Hypothalamus (tissue), 51 donors: Measurements from ENCODE around the gene PLXNB2.
A peak's percentile ranks its signal among the peaks of the same experiment; 100 is the strongest.

Experiments
- DNase-seq, 51 donors: peaks; one replicate each; lab custom pipeline; 2025; lab: John Stamatoyannopoulos, UW

Gene PLXNB2

DNA sequence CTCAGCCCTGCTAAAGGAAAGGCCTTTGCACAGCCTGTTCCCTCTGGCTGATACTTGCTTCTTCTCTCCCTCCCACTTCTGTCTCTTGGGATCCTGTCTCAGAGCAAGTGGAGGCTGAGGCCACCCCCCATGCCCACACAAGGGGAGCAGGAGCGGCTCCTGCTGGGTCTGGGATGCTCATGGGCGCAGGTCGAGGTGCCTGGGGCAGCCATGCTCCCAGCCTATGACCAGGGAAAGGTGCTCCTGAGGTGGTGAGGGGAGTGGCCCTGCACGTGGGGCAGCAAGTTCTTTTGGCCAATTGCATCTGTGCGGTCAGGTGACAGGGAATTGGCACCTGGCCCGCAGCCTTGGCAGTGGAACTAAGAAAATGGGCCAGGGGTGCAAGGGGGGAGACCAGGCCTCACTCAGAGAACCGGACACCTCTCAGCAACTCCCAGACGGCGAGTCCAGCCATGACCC is 38.8 kb downstream of the PLXNB2 start:
- peak in 18 of 51 donors; percentile 9 to 50 (median 25) for DNase-seq

DNA sequence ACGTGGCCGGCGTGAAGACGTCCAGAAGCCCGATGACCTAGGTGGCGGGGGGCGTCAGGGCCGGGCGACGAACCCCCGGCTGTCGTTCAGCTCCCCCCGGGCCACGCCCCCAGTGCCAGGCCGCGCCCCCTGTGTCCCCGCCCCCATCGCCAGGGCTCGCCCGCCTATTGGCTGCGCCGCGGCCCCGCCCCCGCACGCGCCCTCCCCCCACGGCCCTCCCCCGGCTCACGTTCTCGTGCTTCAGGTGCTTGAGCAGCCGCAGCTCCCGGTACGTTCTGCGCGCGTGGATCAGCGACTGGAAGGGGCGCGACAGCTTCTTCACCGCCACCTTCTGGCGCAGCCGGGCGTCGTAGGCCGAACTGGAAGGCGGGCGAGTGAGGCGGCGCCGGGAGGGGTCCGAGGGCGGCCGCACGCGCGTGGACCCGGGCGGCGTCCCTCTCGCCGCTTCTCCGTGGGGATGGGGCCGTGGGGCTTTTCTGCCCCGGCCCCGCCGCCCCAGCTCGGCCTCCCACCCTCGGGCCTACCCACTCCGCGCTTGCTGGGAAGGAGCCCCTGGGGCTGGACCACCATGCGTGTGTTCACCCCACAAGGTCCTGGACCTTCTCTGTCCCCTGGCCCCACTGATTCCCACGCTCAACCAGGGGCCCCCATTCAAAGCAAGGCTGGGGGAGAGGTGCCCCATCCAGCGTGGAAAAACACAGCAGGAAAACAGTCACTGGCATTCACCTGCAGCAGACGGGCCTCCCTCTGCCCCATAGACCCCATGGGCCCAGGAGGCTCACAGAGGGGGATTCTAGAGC is 39.7 kb downstream of the PLXNB2 start:
- peak in 30 of 51 donors; percentile 17 to 63 (median 42) for DNase-seq

DNA sequence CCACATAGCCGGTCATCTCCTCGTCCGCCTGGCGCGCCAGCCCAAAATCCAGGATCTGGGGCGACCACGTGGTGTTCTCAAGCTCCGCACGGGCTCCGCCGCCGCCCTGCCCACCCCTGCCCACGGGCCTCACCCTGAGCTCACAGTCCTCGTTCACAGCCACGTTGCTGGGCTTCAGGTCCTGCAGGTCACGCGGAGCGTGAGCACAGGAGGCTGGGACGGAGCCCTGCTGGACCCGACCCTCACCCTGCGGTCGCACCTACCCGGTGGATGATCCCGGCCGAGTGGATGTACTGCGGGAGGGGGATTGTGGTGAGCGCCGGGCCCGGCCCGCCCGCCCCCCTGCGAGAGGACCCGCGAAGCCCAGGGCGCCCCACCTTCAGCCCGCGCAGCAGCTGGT is 40.5 kb downstream of the PLXNB2 start:
- DNase-seq: no peak

DNA sequence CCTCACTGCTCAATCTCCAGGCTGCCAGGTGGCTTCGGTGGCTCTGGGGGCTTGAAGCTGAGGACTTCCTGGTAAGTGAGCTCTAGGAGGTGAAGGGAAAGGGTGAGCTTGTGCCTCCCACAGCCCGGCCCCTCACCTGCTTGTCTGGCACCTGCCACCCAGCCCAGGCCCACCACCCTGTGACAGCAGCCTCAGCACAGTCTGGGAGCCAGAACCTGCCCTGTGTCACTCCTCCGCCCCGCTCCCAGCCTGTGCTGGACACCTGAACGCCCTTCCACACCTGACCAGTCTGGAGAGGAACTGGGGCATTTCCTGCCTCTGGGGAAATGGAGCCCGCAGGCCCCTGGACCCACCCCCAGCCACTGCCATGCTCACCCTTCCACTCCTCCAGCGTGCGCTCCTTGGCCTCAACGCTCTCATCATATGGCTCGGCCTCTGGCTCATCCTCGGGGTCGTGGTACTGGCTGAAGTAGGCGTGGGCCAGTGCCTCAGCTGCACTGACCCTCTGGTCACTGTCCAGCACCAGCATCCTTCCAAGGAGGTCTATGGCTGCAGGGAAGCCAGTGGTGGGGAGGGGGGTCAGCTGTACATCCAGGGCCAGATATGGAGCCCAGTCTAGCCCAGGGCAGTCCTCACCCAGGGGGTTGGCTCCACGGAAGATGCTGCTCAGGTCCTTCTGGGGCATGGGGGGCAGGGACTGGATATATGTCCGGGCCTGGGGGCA is 42.3 kb downstream of the PLXNB2 start:
- no peak for DNase-seq

DNA sequence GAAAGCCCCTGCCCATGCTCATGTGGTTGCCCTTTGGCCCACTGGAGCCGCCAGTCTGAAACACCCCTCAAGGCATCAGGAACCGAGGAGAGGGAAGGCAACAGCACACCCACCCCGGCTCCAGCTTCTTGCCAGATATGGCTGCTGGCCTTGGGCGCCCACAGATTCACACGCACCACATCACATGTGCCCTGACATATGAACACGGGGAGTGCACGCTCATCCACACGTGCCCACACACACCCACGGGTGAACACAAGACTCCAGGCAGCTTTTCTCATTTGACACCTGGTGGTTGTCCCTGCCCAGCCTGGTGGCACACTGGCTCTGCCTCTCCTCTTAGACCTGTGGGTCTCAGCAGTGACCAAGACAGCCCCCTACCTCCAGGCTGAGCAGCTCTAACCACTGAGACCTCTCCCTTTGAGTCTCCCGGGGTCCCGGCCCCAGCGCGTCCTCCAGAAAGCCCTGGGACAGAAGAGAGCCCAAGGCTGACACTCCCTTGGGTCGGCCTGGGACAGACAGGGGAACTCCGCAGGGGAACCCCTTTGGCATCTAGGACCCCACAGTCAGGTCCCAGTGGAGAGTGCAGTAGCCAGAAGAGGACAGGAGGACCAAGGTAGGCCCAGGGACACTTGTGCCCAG is 43.2 kb downstream of the PLXNB2 start:
- DNase-seq: peak in 2 of 51 donors; percentile 4 to 52

DNA sequence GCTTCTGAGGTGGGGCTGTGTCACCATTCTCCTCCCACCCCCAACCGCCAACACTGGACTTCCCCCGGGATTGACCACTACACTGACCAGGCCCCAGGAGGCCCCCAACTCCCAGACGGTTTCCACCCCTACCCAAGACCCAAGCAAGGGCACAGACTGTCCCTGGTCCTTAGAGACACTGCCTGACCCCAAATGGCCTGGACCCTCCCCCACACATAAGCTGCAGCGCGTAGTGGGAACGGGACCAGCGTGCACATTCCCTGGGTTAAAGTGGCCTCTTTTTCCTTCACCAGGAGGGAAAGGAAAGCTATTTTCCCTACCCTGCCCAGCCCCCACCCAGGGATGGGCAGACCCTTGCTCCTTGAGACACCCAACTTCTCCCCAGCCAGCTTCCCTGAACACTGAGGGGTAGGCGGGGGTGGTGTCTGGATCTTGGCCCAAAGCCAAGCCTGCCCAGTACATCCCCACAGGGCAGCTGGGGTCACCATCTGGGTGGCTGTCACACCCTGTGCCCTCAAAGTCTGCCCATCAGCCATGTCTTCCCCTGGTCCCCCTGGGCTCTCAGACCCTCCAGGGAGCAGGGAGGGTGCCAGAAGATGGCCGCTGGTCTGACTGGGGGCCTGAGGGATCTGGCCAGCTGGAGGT is 44.4 kb downstream of the PLXNB2 start:
- DNase-seq: no peak

DNA sequence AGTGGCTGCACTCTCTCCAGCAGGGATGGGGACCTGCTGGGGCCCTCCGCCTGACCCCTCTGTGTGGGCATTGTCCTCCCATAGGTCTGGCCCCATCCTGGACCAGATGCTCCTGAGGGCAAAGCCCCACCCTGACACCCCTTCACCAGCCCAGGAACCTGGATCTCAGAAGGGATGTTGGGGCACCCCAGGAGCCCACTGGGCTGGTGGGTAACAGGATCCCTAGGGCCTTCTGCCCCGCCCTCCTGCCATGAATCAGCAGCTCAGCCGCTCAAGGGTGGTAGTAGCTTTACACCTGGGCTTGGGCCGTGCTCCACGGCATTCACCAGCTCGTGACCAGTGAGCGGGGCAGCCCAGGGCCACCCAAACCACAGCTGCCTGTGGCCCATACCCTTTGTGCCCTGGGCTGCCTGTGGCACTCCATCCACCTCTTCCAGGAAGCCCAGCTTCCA is 45.0 kb downstream of the PLXNB2 start:
- no peak for DNase-seq

DNA sequence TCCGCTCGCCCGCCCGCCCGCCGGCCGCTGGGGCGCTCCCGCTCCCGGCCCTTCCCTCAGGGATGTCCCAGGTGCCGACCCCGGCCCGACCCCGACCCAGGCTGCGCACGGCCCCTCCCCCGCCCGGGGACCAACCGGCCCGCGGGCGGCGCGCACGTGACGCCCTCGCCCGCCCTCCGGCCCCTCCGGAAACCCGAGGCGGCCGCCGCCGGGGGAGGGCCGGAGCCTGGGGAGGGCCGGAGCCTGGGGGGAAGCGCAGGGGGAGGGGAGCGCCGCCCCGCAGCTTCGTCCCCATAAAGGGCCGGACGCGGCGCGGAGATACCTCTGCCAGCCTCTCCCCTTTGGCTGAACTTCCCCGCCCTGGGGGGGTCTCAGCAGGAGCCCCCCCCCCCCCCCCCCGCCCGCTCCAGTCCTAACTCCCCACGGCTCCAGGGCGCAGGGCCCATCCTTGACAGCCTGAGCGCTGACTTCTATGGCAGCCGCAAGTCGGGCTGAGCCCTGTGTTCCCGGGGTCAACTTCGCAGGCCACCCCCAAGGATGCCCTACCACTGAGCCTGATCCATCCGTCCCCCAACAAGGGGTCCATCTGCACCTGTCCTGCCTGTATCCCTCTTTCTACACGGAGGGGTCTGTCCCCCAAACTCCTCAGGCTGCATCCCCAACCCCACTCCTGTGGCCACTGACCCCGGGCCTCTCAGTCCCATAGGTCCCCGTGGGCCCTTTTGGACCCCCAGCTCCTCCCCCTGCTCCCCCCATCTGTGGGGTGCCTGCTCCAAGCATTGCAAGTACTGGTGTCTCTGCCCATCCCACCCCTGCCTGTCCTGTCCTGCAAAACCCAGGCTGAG is 45.6 kb downstream of the PLXNB2 start, which contains the start of gene MAPK12:
MAPK12 (minus strand) TSS at position 69 of the 845 bp plus-strand sequence. CDS start 174 bp downstream, outside the sequence.
- DNase-seq: peak in 7 of 51 donors; percentile 20 to 54 (median 36)

DNA sequence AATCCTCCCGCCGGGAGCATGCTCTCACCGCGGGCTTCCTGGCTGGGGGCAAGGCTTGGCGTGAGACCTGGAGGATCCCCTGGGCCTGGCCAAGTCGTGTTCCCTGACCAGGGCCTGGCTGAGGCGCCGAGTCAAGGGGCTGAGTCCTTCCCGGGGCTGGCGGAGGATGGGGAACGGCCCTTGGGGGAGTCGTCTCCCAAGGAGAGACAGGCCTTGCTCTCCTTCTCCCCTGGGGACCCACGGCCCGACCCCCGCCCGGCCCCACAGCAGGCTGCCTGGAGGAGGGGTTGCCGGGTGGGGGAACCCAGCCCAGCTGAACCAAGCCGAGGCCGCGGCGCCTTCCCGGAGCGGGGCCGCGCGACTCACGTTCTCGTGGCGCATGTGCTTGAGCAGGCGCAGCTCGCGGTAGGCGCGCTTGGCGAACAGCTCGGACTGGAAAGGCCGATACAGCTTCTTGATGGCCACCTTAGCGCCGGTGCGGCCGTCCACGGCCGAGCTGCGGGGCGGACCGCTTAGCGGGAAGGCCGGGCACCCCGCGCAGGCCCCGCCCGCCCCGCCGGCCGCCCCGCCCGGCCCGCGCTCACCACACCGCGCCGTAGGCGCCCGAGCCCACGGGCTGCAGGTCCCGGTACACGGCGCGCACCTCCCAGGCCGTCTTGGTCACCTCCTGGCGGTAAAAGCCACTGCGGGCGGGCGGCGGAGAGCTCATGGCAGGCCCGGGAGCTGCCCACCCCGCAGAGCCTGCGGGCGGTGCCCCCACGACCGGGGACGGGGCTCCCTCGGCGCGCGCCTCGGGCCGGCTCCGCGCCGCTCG is 46.4 kb downstream of the PLXNB2 start:
- DNase-seq: peak in 23 of 51 donors; percentile 21 to 60 (median 45)

DNA sequence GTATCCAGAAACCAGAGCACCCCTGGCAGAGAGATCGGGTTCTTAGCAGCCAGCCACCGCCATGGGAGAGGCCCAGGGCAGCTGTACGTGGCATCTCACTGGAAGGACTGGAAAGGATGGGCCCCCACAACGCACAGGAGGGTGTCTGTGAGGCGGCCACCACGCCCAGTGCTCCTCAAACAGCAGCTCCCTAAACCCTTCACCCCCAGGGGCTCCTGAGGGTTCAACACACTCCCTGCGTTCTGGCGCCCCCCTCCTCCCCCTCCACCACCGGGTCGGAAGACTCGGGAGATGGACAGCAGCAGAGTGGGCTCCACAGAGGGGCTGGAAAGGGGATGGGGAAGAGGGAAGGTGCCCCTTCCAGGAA is 47.0 kb downstream of the PLXNB2 start:
- DNase-seq: peak in 2 of 51 donors; percentile 45 to 46

DNA sequence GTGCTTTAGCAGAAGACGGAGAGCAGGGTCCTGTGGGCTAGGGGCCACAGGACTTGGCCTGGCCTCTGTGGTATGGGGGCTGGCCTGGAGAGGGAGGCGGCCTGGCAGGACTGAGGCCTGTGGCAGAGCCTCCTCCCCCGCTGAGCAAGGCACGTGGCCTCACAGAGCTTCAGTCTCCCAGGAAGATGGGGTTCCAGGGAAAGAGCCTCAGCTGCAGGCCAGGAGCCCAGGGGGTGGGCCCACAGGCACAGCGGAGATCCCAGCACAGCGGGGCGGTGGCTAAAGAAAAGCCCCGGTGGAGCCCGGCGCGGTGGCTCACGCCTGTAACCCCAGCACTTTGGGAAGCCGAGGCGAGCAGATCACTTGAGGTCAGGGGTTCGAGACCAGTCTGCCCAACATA is 48.1 kb downstream of the PLXNB2 start:
- DNase-seq: peak in 1 of 51 donors; percentile 30

DNA sequence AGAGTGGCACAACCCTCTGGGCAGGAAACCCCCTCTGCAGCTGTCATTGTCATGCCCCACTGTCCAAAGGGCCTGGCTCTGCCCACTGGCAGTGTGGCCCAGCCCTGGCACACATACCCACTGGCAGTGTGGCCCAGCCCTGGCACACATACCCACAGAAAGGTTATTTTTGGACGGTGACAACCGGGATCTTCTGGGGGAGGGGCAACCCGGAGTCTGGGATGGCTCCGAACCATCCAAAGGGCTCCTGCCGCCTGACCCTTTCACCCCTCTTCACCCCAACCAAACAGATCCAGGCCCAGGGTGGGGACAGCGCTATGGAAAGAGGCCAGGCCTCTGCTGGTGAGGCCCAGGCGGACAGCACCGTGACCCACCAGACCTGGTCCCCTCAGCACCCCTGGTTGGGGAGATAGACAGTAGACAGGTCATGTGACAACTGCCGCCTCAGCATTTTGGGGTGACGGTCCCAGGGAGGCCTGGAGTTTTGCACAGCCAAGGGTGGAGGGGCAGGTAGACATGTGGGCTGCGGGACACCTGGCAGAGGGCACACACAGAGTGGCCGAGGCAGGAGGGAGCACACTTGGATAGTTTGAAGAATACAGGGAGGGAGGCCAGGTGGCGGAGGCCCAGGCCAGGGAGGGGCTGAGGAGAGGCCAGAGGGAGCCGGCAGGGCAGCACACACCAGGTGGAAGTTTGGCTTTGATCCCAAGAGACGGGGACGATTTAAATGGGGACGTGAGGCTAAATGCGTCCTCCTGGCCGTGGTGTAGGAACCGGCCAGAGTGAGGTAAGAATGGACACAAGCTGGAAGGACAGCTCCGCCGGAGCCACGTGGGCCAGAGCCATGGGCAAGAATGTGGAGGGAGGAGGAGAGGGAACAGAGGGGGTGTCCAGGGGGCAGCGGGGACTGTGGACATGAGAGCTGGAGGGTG is 48.8 kb downstream of the PLXNB2 start:
- DNase-seq: peak in 2 of 51 donors; percentile 16 to 17

DNA sequence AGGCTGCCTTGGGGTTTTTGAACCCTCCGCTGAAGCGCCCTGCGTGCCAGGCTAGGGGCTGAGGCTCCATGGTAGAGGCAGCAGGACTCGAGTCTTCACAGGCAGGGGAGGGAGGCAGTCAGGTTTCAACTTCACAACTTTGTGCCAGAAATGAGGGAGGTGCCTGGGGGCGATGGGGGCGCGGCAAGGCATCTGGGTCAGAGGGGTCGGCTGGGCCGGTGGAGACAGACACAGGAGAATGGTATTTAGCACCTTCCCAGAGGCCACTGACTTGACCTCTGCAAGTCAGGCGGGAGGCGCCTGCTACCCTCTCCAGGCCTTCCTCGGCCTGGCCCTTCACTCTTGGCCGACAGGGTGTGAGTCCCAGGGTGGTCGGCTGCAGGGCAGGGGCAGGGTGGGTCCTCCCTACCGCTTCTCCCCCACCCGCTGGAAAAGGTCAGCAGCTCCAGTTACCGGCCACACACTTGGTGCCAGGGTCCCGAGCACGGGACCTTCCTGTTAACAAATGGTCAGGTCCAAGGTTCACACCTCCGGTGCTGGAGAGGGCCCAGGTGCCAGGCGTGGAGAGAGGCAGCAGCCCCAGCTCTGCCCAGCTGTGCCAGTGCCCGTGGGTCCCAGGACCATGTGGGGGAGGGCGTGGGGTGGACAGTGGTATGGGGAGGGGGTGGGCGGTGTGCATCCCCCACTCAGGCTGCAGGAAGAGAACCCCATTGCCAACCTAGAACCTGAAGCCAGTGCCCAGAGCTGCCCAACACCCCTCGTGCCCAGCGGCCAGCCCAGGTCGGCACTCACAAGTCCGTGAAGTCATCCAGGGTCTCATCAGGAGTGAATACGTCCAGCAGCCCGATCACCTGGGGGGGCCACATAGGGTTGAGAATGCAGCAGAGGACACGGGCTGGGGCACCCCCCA is 49.7 kb downstream of the PLXNB2 start:
- no peak for DNase-seq

DNA sequence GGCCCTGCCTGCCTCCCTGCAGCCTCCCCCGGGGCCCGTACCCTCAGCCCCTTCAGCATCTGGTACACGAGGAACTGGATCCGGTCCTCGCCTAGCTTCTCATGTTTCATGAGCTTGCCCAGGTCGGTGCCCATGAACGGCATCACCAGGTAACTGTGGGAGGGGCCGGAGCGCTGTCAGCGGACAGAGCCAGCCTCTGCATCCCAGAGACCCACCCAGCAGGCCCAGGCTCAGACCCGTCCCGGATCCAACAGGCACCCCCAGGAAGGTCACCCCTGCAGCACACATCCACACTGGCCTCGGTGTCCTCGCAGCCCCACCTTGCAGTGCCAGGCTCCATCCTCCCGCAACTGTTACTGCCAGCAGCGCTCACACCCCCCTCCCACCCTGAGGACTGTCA is 50.4 kb downstream of the PLXNB2 start:
- DNase-seq: no peak

DNA sequence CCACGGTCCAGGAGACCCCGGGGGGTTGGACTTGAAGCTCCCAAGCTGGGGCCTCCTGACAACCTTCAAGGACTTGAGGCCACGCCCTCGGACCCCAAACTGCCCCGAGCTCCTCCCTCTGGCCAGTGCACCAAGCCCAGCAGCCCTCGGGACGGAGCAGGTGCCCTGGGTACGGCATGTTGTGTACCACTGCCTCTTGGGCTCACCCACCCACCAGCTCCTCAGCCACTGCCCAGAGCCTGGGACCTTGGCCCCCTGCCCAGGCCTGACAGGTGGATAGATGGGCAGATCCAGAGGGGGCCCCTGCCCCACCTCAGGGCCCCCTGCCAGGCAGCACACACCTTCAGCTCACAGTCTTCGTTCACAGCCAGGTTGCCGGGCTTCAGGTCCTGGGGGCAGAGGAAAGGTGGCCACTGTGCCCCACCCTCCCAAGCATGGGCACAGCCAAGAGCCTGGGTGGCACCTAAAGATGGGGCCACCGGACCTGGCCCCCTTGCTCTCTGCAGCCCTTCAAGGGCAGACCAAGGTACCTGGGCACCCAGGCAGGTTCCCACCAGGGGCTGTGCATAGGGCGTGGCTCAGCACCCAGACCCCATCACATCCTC is 51.1 kb downstream of the PLXNB2 start:
- DNase-seq: no peak

DNA sequence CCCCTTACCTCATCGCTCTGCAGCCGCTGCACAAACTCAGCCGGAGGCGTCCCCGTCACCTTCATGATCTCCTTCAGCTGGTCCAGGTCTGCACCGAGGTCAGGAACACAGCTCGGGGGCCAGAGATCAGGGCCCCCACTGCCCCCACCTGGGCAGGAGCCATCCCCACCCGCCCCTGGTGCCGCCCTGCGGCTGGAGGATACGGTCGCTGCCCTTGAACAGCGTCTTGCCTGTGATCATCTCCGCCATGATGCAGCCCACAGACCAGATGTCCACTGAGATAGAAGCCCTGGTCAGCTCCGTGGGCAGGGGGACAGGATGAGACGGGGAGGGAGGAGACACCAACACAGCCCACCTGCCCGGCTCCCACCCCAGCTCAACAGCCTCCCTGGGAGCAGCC is 51.8 kb downstream of the PLXNB2 start:
- no peak for DNase-seq
